GM12878 (cell line): Measurements from ENCODE around the gene NOL8. TPM values are rescaled to one million over a fixed set of nuclear protein-coding genes. Genes with fewer than 3 reads are reported as not detected.

Experiments used
- ATAC-seq: fragments of 200-7000 bp; cut with Tn5 transposase; 3 replicates; pipeline ENCODE4 v1.9.1; 2020; ENCODE audit warnings: mild to moderate bottlenecking, moderate library complexity
- BruUV-seq: library from RNA; stranded (reverse); fragments of 400-500 nt; replicated peaks from 2 replicates; lab custom pipeline; 2021; lab: Mats Ljungman, UMichigan
- CTCF ChIA-PET: fragments of 300-600 bp; sonication (Branson Sonifier 250); formaldehyde crosslinking; extraction: SDS; loops from one replicate; lab custom pipeline; 2021; ENCODE audit warnings: inconsistent platforms; lab: Yijun Ruan, JAX
- POLR2A ChIA-PET: fragments of 350-600 bp; formaldehyde crosslinking; extraction: SDS; loops from one replicate; lab custom pipeline; 2021; ENCODE audit warnings: inconsistent platforms; lab: Charles Lee
- RAD21 ChIA-PET: fragments of 300-600 bp; sonication (Branson Sonifier 250); formaldehyde crosslinking; loops from one replicate; lab custom pipeline; 2023; ENCODE audit warnings: antibody characterized with exemption; ENCODE audit not compliant: unreplicated experiment; lab: Charles Lee
- SMC1A ChIA-PET: fragments of 300-600 bp; sonication (Branson Sonifier 250); formaldehyde crosslinking; loops from one replicate; lab custom pipeline; 2023; ENCODE audit not compliant: unreplicated experiment, uncharacterized antibody; lab: Charles Lee
- DNase-seq: peaks from one replicate; pipeline ENCODE4 v3.0.0-alpha.2; 2011; ENCODE audit warnings: low read depth, low spot score
- FAIRE-seq: peaks from 3 replicates; lab custom pipeline; 2011; peaks lifted over from hg19 to GRCh38; lab: Jason Lieb, UNC
- H2AFZ ChIP-seq: 2 replicates; pipeline ENCODE4 v1.6.0; 2011; ENCODE audit warnings: low read depth, low read length, control low read depth; ENCODE audit not compliant: control insufficient read depth
- H3K27ac ChIP-seq: 2 replicates; pipeline ENCODE4 v1.5.1; 2011; ENCODE audit warnings: control low read depth; ENCODE audit not compliant: control insufficient read depth, insufficient read depth
- H3K27me3 ChIP-seq, 2 experiments: replicated peaks in 1 of 2; 2 replicates each; pipeline versions ENCODE4 v1.6.0 to v1.6.1; 2011; ENCODE audit warnings: low read length in 1 of 2; ENCODE audit not compliant: control insufficient read depth in 2 of 2, insufficient read depth in 2 of 2
- H3K36me3 ChIP-seq, 2 experiments: 2 replicates each; pipeline ENCODE4 v1.5.1; 2011; ENCODE audit warnings: low read length in 1 of 2; ENCODE audit not compliant: control insufficient read depth in 2 of 2, insufficient read depth in 2 of 2
- H3K4me1 ChIP-seq: 2 replicates; pipeline ENCODE4 v1.6.1; 2011; ENCODE audit warnings: mild to moderate bottlenecking, low read length, moderate library complexity, mixed read lengths; ENCODE audit not compliant: control insufficient read depth, insufficient read depth
- H3K4me2 ChIP-seq: 2 replicates; pipeline ENCODE4 v1.6.0; 2011; ENCODE audit warnings: control low read depth; ENCODE audit not compliant: control insufficient read depth, insufficient read depth
- H3K4me3 ChIP-seq: fragments of 200-600 bp; sonication (generic); 2 replicates; pipeline ENCODE4 v1.5.1; 2016
- H3K79me2 ChIP-seq: 2 replicates; pipeline ENCODE4 v1.6.0; 2011; ENCODE audit warnings: low read length; ENCODE audit not compliant: control insufficient read depth, insufficient read depth
- H3K9ac ChIP-seq: 2 replicates; pipeline ENCODE4 v1.8.0; 2011; ENCODE audit warnings: low read length, control low read depth, mixed read lengths; ENCODE audit not compliant: control insufficient read depth, insufficient read depth
- H3K9me3 ChIP-seq: replicated peaks from 3 replicates; pipeline ENCODE4 v1.5.1; 2011; ENCODE audit warnings: mild to moderate bottlenecking, low read length; ENCODE audit not compliant: control insufficient read depth, insufficient read depth
- H4K20me1 ChIP-seq: 2 replicates; pipeline ENCODE4 v1.6.0; 2011; ENCODE audit not compliant: control insufficient read depth, insufficient read depth
- CUX1 ChIP-seq: IDR thresholded peaks from 2 replicates; pipeline ENCODE4 v1.6.1; 2012; ENCODE audit warnings: improper control_type of control experiment, low read depth, low read length; ENCODE audit not compliant: insufficient replicate concordance
- FOXM1 ChIP-seq: IDR thresholded peaks from 2 replicates; pipeline ENCODE4 v1.6.1; 2012; ENCODE audit warnings: low read depth, mild to moderate bottlenecking, inconsistent platforms, low read length, moderate library complexity
- GATAD2B ChIP-seq: fragments of 450-650 bp; conservative IDR thresholded peaks from 2 replicates; pipeline ENCODE4 v1.6.1; 2017; ENCODE audit warnings: low read depth, mild to moderate bottlenecking, moderate library complexity
- HDGF ChIP-seq: fragments of 450-650 bp; IDR thresholded peaks from 2 replicates; pipeline ENCODE4 v1.6.1; 2016; ENCODE audit warnings: antibody characterized with exemption
- JUND ChIP-seq: IDR thresholded peaks from 2 replicates; pipeline ENCODE4 v1.6.1; 2012; ENCODE audit warnings: low read depth, mild to moderate bottlenecking, low read length, improper control_type of control experiment, moderate library complexity
- MYC ChIP-seq: IDR thresholded peaks from 2 replicates; pipeline ENCODE4 v1.6.1; 2011; ENCODE audit warnings: mild to moderate bottlenecking, low read length, moderate library complexity, inconsistent platforms; ENCODE audit not compliant: insufficient read depth, insufficient replicate concordance, insufficient read length, severe bottlenecking
- NBN ChIP-seq: fragments of 450-650 bp; IDR thresholded peaks from 2 replicates; pipeline ENCODE4 v1.6.1; 2016
- NFIC ChIP-seq: IDR thresholded peaks from 2 replicates; pipeline ENCODE4 v1.6.1; 2012; ENCODE audit warnings: low read depth, mild to moderate bottlenecking, inconsistent platforms, low read length, moderate library complexity
- NRF1 ChIP-seq: conservative IDR thresholded peaks from 2 replicates; pipeline ENCODE4 v1.6.1; 2011; ENCODE audit warnings: mild to moderate bottlenecking, low read depth, low read length, improper control_type of control experiment
- PAX5 ChIP-seq: IDR thresholded peaks from 2 replicates; pipeline ENCODE4 v1.6.1; 2011; ENCODE audit warnings: low read depth, low read length, borderline replicate concordance
- PAX8 ChIP-seq: fragments of 450-650 bp; IDR thresholded peaks from 2 replicates; pipeline ENCODE4 v1.6.1; 2017; ENCODE audit warnings: mild to moderate bottlenecking, moderate library complexity
- SUPT20H ChIP-seq: IDR thresholded peaks from 2 replicates; pipeline ENCODE4 v1.6.1; 2011; ENCODE audit warnings: low read depth, mild to moderate bottlenecking, low read length, moderate library complexity, borderline replicate concordance; ENCODE audit not compliant: control insufficient read depth
- TAF1 ChIP-seq: IDR thresholded peaks from 2 replicates; pipeline ENCODE4 v1.6.1; 2011; ENCODE audit warnings: mild to moderate bottlenecking, low read depth, low read length, borderline replicate concordance
- WGBS: methylation state at CpG from one replicate; pipeline ENCODE4 v1.1.6; 2016; ENCODE audit warnings: low lambda C conversion rate; ENCODE audit not compliant: insufficient replicate concordance, insufficient coverage; ENCODE audit errors: missing lambda C conversion rate; 5-methylcytosine and 5-hydroxymethylcytosine counted together
- in situ Hi-C: fragments of 300-500 bp; cut with MboI; formaldehyde crosslinking; loops from 9 replicates; pipeline ENCODE4 v1.14.3; 2018; ENCODE audit warnings: mixed read lengths
- intact Hi-C: fragments of 100-400 bp; cut with micrococcal nuclease; formaldehyde crosslinking; loops from one replicate; pipeline ENCODE4 v1.14.2; 2022; ENCODE audit not compliant: unreplicated experiment
- polyA plus RNA-seq, 11 experiments: library from polyadenylated mRNA; depleted of rRNA in 4 of 11; unstranded in 6 of 11; stranded (reverse) in 5 of 11; fragments of >200 nt; fragmentation: Nextera tagmentation in 4 of 11; fragmentation: Illumina TruSeq in 1 of 11; extraction: Ambion mirVana in 4 of 11; extraction: Trizol in 1 of 11; gene quantifications; 1 replicate in 1 of 11; 2 replicates in 10 of 11; pipeline versions ENCODE4 v1.2.1 to v1.2.3, GENCODE V29; 2011 to 2016; ENCODE audit warnings: inconsistent platforms in 2 of 11, missing spikeins in 2 of 11, low read depth in 1 of 11
- total RNA-seq, 4 experiments: library from RNA; depleted of rRNA in 3 of 4; stranded (reverse); fragments of >200 nt in 3 of 4; fragmentation: Illumina TruSeq in 1 of 4; extraction: Trizol in 1 of 4; gene quantifications; 2 replicates each; pipeline versions ENCODE4 v1.2.1 to v1.2.3, GENCODE V29; 2013 to 2021

The NOL8 gene
- total and polyA plus RNA-seq, 10 of the 15 experiments (the other 5 are each of a cell fraction or from before 2014, with no cell fraction given): 33.6 to 58.6 (median 49.2) TPM

- H3K4me1 ChIP-seq: peaks cover 2% of the 10 kb centered on the region; the same call in 1 of the 2 replicates
- WGBS: 100% methylated on average over 3 of the region's 3 CpGs
- H3K4me3 ChIP-seq: no peak overlapping the region
- BruUV-seq: no TSS peak
- no peaks in the 10 kb centered on the region for H3K27me3 ChIP-seq
- H3K36me3 ChIP-seq: no peaks in the 10 kb centered on the region; a peak in 3 of 4 replicates
- POLR2A ChIA-PET: interaction anchor here (0.7 kb wide), 1 partner anchor 443 kb away, joined by 3 read pairs; no protein-coding TSS in a partner anchor
- CTCF ChIA-PET: interaction anchor here (1.4 to 1.5 kb wide), 2 partner anchors 9 to 193 kb away, joined by 4 to 5 read pairs; no protein-coding TSS in a partner anchor
- FAIRE-seq (no peak), ATAC-seq (no peak), DNase-seq (no peak)
- H3K27ac ChIP-seq: no peak overlapping the region
- RAD21 ChIA-PET: no interaction called here
- H4K20me1 ChIP-seq: no peaks in the 10 kb centered on the region
- H3K79me2 ChIP-seq: peaks cover 5% of the 10 kb centered on the region; the same call in 1 of the 2 replicates
- SMC1A ChIA-PET: interaction anchor here (0.9 to 1.1 kb wide), 4 partner anchors 8 to 185 kb away, joined by 3 to 4 read pairs (median 3); no protein-coding TSS in a partner anchor
- H3K9ac ChIP-seq: no peak overlapping the region
- no peak overlapping the region for H2AFZ ChIP-seq
- in situ Hi-C loops (no loop called here), intact Hi-C loops (no loop called here)
- H3K9me3 ChIP-seq: no peaks in the 10 kb centered on the region
- TF ChIP-seq TAF1 (no peak), PAX8 (no peak), PAX5 (no peak), MYC (no peak), NBN (no peak), JUND (no peak), NFIC (no peak), SUPT20H (no peak), HDGF (no peak), NRF1 (no peak), GATAD2B (no peak), FOXM1 (no peak), CUX1 (no peak)
- no peak overlapping the region for H3K4me2 ChIP-seq
These were observed 7.6 kb upstream of the NOL8 start for GRCh38 chr9:92332577-92333281.
